Measurements from ENCODE around the gene UCK2. TPM values are rescaled to one million over a fixed set of nuclear protein-coding genes. Genes with fewer than 3 reads are reported as not detected.

UCK2 gene
- total RNA-seq, 1 experiment from 2014 or later, result 91.2 TPM

- TF ChIP-seq, protein P1, sequence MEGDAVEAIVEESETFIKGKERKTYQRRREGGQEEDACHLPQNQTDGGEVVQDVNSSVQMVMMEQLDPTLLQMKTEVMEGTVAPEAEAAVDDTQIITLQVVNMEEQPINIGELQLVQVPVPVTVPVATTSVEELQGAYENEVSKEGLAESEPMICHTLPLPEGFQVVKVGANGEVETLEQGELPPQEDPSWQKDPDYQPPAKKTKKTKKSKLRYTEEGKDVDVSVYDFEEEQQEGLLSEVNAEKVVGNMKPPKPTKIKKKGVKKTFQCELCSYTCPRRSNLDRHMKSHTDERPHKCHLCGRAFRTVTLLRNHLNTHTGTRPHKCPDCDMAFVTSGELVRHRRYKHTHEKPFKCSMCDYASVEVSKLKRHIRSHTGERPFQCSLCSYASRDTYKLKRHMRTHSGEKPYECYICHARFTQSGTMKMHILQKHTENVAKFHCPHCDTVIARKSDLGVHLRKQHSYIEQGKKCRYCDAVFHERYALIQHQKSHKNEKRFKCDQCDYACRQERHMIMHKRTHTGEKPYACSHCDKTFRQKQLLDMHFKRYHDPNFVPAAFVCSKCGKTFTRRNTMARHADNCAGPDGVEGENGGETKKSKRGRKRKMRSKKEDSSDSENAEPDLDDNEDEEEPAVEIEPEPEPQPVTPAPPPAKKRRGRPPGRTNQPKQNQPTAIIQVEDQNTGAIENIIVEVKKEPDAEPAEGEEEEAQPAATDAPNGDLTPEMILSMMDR (IDR thresholded peaks at IDR 0.05), result peak; percentile 84
- no peak for TF ChIP-seq POLR2AphosphoS5 (IDR thresholded peaks at IDR 0.05; ENCODE audit: low read depth, low read length)
- no peak for TF ChIP-seq REST (IDR thresholded peaks at IDR 0.05; ENCODE audit: insufficient read depth in 1 of 2, low read depth in 2 of 2, low read length in 1 of 2)
- no peak for TF ChIP-seq TCF7L2 (IDR thresholded peaks at IDR 0.05; ENCODE audit: low read depth, low read length)
- no peak for TF ChIP-seq SIN3A (IDR thresholded peaks at IDR 0.05; ENCODE audit: borderline replicate concordance, insufficient read depth, low read depth, low read length)
- BruUV-seq (replicated peaks), result no TSS peak
- Histone ChIP-seq H3K27ac (ENCODE audit: low read length) (no peak overlapping the region), H3K4me1 (ENCODE audit: control insufficient read depth, insufficient read depth, low read length) (no peaks in the 10 kb centered on the region), H3K4me3 (ENCODE audit: low read depth in 2 of 2, low read length in 2 of 2) (no peak overlapping the region), H3K27me3 (ENCODE audit: control insufficient read depth, insufficient read depth, low read length) (no peaks in the 10 kb centered on the region), H3K36me3 (ENCODE audit: control insufficient read depth, insufficient read depth, low read length) (no peaks in the 10 kb centered on the region), H3K9me3 (ENCODE audit: control insufficient read depth, insufficient read depth, low read depth, low read length) (no peaks in the 10 kb centered on the region)
- ChIA-PET POLR2A (no interaction called here), CTCF (interaction anchor here (0.6 to 0.7 kb wide), 5 partner anchors 9 to 303 kb away, joined by 3 to 9 read pairs (median 5); no protein-coding TSS in a partner anchor)
- ATAC-seq (peak; percentile 84), DNase-seq (ENCODE audit: low read depth, low spot score) (peak; percentile 67)
- in situ Hi-C loops (cut with HindIII; ENCODE audit: low pct_unique_long_range_greater_than_20kb, low sequenced_read_pairs), result no loop called here
- intact Hi-C loops (cut with micrococcal nuclease; ENCODE audit: unreplicated experiment), result loop anchor here (1.0 to 5.0 kb wide), 3 partner anchors 82 to 313 kb away; no protein-coding TSS in a partner anchor
Measured at GRCh38 chr1:165914136-165914798, 86.9 kb downstream of the UCK2 start.

- in situ Hi-C loops (cut with HindIII; ENCODE audit: low pct_unique_long_range_greater_than_20kb, low sequenced_read_pairs), result no loop called here
- ChIA-PET CTCF (no interaction called here), POLR2A (no interaction called here)
- TF ChIP-seq REST (IDR thresholded peaks at IDR 0.05; ENCODE audit: insufficient read depth in 1 of 2, low read depth in 2 of 2, low read length in 1 of 2), result no peak
- TF ChIP-seq TCF7L2 (IDR thresholded peaks at IDR 0.05; ENCODE audit: low read depth, low read length), result no peak
- no peak for TF ChIP-seq SIN3A (IDR thresholded peaks at IDR 0.05; ENCODE audit: borderline replicate concordance, insufficient read depth, low read depth, low read length)
- TF ChIP-seq POLR2AphosphoS5 (IDR thresholded peaks at IDR 0.05; ENCODE audit: low read depth, low read length), result no peak
- TF ChIP-seq, protein P1 (IDR thresholded peaks at IDR 0.05), result no peak
- no TSS peak for BruUV-seq (replicated peaks)
- H3K27ac ChIP-seq (ENCODE audit: low read length), result no peak overlapping the region
- H3K4me3 ChIP-seq (ENCODE audit: low read depth in 2 of 2, low read length in 2 of 2), result no peak overlapping the region
- H3K27me3 ChIP-seq (ENCODE audit: control insufficient read depth, insufficient read depth, low read length), result no peaks in the 10 kb centered on the region
- DNase-seq (ENCODE audit: low read depth, low spot score) (no peak), ATAC-seq (no peak)
- intact Hi-C loops (cut with micrococcal nuclease; ENCODE audit: unreplicated experiment), result loop anchor here (2.0 kb wide), 1 partner anchor 315 kb away; no protein-coding TSS in a partner anchor
- H3K4me1 ChIP-seq (ENCODE audit: control insufficient read depth, insufficient read depth, low read length), result no peaks in the 10 kb centered on the region
- no peaks in the 10 kb centered on the region for H3K36me3 ChIP-seq (ENCODE audit: control insufficient read depth, insufficient read depth, low read length)
- H3K9me3 ChIP-seq (ENCODE audit: control insufficient read depth, insufficient read depth, low read depth, low read length), result no peaks in the 10 kb centered on the region
Measured at GRCh38 chr1:165915480-165915879, 88.1 kb downstream of the UCK2 start.
